GM19438 (cell line): ENCODE results near the gene MKRN1.
"Not testable (repeated sequence)": the region's sequence is repeated elsewhere in the genome, so short reads cannot be mapped to it uniquely, and the experiment has no call there.

Experiments used
- ATAC-seq: cut with Tn5 transposase; IDR thresholded peaks from one replicate; pipeline ENCODE4 v1.9.1; 2021; ENCODE audit warnings: low read depth; ENCODE audit not compliant: unreplicated experiment

MKRN1 gene

DNA sequence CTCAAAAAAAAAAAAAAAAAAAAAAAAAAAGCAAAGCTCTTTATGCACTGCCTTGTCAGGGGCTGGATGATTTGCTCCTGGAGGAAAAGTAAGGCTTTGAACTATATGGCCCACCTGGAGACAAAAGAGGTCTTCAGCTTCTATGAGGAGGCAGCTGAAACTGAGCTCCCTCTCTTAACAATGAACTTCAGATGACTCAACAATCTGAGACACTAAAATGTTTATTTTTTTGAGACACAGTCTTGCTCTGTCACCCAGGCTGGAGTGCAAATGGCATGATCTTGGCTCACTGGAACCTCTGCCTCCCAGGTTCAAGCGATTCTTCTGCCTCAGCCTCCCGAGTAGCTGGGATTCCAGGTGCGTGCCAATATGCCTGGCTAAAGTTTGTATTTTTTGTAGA lies 38.7 kb downstream of the MKRN1 start:
- ATAC-seq, result no peak

DNA sequence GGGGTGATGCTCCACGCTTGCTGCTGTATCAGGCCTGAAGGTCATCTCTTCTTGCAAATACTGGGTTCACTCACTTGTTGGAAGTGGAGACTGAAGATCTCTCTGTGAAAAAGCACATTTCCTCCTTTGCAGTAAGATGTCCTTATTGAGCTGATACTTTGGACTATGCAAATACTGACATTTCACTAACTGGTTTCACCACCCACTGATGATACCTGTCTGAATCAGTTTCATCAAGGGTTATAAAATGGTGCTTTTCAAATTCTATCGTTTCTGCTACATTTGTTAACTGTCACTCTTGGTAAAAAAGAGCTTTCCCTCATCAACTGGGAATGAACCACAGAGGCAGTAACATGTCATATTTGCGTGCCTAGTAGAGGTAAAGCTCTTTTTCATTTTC lies 39.9 kb downstream of the MKRN1 start:
- ATAC-seq, result no peak

DNA sequence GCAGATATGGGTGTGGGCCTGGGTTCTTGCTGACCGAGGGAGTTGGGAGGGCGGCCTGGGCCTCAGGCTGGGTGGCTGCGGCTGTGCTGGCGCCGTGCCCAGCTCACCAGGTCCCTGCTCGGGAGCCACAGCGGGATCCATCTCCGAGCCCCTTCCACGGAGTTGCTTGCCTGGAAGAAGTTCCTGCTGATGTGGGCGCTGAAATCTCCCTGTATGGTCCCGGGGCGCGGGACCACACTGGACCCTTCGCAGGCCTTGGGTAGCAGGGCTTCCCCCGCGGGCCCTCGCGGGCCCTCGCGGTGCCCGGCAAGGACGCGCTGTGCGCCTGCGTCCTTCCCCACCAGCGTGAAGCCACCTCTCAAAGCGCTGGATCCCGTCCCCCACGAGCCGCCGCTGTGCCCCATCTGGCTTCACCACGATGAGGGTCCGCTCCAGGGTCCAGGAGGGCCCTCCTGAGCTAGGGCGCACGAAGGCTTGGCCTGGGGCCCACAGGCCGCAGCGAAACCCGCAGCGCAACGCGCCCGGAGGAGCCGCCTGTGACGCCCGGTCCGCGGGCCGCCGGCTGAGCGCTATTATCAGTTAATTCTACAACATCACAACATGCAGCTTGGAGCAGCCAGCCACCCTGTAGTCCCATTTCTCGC lies 43.9 kb downstream of the MKRN1 start:
- no peak for ATAC-seq

DNA sequence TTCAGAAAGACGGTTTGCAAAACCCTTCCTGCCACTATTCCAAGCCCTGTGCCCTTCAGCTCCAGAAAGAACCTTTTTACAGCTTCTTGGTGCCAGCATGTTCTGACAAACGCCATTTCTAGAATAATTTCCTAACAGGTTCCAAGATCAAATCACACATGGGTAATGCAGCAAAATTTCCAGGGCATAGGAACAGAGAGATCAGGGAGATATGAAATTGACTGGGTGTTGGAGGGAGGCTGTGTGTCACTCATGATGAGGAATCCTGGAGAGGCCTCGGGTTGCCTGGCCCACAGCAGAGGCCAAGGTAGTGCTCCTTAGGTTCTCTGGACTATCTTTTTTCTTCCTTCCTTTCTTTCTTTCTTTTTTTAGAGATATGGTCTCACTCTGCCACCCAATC lies 45.9 kb downstream of the MKRN1 start:
- no peak for ATAC-seq

DNA sequence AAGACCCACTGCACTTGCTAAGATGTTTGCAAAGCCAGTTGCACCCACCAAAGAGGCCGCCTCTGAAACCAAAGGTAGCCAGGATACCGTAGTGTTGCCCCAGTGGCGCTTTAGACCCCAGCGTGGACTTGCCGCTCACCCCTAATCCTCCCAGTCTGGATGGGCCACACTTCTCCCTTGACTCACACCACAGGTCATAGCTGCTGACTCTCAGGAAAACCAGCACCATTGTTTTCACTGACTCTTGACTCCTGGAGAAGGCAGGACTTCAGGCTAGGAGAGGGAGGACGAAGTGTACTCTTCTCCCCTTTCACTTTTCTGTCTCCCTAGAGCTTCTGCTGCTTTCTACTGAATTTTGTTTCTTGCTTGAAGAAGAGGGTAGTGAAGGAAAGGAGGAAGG lies 53.2 kb downstream of the MKRN1 start:
- ATAC-seq, result no peak

DNA sequence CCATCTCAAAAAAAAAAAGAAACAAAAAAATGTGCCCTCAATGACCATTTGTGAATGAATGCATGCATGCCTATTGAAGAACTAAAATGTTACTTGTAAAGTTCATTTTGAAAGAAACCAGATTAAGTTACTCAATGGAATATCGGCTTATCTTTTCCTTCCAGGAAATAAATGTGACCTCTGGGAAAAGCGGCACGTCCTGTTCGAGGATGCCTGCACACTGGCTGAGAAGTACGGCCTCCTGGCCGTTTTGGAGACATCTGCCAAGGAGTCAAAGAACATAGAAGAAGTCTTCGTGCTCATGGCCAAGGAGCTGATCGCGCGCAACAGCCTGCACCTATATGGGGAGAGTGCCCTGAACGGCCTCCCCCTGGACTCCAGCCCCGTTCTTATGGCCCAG lies 53.6 kb downstream of the MKRN1 start:
- ATAC-seq, result no peak

DNA sequence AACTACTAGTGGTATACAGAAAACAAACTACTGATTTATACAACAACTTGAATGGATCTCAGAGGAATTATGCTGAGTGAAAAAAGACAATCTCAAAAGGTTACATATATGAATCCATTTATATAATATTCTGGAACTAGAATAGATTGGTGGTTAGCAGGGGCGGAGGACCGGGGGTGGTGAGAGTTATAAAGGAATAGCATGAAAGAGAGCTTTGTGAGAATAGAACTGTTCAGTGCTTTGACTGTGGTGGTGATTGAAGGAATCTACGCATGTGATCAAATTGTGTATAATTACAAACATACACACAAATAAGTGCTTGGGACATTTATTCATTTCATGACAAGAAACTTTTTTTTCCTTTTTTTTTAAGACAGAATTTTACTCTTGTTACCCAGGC lies 55.8 kb downstream of the MKRN1 start:
- no peak for ATAC-seq

DNA sequence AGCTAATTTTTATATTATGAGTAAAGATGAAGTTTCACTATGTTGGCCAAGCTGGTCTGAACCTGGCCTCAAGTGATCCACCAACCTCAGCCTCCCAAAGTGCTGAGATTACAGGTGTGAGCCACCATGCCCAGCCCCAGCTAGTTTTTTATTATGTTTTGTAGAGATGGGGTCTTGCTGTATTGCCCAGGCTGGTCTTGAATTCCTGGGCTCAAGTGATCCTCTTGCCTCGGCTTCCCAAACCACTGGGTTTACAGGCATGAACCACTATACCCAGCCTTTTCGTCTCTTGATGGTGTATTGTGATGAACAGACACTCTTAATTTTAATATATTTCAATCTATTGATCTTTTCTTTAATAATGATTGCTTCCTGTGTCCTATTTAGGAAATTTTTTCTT lies 57.8 kb downstream of the MKRN1 start:
- ATAC-seq, result no peak

DNA sequence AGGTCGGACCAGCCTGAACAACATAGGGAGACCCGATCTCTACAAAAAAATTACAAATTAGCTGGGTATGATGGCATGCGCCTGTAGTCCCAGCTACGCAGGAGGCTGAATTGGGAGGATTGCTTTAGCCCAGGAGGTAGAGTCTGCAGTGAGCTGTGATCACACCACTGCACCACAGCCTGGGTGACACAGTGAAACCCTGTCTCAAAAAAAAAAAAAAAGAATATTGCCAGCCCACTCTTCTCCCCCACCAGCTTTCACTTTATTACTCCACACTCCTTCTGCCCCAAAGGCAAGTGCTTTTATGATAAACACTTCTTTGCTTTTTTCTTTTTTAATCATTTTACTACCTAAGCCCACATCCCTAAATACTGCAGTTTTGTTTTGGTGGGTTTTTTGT lies 60.7 kb downstream of the MKRN1 start:
- no peak for ATAC-seq

DNA sequence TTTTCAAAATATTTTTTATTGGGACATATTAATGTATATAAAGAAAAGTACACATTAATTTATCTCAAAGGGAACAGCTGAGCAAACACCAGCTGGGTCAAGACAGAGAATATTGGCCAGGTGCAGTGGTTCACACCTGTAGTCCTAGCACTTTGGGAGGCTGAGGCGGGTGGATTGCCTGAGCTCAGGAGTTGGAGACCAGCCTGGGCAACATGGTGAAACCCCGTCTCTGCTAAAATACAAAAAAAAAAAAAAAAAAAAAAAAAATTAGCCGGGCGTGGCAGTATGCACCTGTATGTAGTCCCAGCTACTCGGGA lies 61.2 kb downstream of the MKRN1 start:
- ATAC-seq, result not testable (repeated sequence)

DNA sequence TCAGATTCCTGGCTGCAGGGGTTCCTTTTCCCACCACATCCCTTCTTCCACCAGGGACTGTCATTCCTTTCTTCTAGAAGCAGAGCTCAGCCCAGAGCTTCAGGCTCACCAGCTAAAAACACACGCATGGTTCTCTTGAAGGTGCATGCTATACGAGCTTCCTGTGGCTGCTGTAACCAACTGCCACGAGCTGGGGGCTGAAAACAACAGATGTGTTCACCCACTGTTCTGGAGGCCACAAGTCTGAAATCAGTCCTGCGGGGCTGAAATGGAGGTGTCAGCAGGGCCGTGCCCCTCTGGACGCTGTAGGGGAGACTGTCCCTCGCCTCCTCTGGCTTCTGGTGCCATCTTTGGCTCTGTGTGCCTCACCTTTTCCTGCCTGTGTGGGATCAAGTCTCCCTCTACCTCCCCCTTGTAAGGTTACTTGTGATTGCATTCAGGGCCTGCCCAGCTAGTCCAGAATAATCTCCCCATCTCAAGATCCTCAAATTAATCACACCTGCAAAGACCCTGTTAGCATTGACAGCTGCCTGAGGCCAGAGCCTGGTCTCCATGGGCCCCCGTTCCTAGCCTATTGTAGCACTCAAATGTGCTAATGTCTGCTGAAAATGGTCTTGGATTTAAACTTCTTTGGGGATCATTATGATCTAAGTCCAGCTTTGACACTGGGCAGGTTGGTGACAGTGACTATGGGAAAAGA lies 61.7 kb downstream of the MKRN1 start:
- no peak for ATAC-seq

DNA sequence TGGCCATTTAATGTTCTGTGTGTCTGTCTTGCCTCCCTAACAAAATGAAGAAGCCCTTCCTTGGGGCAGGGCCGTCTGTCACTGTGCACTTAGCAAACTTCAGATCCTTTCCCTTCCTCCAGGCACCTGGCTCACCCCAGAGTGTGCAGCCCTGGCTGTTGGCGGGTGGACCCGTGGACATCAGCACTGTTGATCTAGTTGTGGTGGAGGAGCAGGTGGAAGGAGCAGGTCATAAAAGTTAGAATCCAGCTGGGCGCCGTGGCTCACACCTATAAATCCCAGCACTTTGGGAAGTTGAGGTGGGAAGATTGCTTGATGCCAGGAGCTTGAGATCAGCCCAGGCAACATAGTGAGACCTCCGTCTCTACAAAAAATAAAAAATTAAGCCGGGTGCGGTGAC lies 62.7 kb downstream of the MKRN1 start:
- ATAC-seq, result no peak

DNA sequence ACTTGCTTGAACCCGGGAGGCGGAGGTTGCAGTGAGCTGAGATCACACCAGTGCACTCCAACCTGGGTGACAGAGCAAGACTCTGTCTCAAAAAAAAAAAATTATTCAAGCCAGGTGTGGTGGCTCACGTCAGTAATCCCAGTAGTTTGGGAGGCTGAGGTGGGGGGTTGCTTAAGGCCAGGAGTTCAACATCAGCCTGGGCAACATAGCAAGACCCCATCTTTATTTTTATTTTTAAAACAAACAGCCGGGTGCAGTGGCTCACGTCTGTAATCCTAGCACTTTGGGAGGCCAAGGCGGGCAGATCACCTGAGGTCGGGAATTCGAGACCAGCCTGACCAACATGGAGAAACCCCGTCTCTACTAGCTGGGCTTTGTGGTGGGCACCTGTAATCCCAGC lies 63.5 kb downstream of the MKRN1 start:
- not testable (repeated sequence) for ATAC-seq

DNA sequence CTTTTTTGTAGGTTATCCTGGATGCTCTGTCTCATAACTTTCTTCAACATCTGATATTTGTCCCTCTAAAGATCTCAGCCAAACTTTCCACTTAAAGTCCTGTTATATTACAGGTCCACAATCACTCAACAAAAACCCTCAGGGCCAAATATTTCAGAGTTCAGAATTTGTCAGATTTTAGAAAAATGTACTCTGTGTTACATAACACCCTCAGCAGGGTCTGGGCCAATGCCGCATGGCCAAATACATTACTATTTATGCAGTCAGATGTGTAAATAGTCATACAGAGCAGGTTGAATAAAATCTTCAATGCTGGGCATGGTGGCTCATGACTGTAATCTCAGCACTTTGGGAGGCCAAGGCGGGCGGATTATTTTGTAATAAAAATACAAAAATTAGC lies 63.9 kb downstream of the MKRN1 start:
- ATAC-seq, result no peak

DNA sequence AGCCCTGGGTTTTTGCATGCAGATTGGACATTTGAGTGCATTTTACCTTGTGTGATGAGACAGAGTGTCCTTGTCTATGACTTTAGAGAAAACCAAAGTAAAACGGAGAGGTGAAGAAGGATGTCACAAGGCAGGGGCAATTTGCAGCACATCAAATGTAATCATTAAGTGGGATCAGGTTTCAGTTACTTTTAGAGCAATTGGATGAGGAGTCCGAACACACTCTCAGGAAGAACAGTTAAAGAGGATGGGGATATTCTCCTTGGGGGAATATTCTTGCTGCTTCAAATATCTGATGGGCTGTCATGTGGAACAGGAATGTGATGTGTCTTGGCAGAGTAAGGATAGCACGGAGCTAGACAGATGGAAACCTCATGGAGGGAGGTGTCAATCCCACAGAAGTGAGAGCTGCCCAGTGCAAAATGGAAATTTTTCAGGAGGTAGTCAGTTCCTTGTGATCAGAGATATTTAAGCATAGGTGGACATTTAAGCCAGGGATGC lies 74.7 kb downstream of the MKRN1 start:
- no peak for ATAC-seq

DNA sequence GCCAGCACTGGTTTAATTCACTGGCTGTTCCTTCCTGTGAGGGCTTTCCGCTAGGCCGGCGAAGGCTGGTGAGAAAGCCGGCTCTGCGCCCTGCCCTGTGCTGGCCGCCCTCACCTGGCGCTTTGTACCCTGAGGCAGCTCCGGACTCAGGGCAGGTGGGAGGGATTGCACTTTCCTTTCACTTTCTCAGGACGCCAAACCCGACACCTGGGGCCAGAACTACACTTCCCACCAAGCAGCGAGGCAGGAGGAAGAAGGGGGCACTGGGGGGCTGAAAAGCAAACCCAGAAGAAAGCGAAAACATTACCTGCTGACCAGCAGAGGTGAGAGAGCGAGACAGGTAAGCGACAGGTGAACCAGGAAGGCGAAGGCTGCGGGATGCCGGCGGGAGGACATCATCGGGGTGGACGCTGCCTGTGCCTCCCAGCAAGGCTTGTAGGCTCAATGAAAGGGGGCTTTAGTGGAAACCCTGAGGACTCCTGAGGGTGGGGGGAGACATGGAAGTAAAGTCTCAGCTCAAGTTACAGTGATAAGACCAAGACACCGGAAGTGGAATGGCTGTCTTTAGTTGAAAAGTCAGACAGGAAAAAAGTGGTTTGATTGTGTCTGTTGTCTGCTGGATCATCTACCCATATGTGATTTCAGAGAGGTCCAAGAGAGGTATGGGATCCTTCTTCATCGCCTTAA lies 75.3 kb downstream of the MKRN1 start, which contains the start of gene RAB19:
TSS of gene RAB19 (plus strand) at position 181 of the 687 bp plus-strand sequence. CDS start 3,589 bp downstream, outside the sequence.
- ATAC-seq, result no peak
